ENCODE results near the gene DOCK7.

Gene DOCK7

DNA sequence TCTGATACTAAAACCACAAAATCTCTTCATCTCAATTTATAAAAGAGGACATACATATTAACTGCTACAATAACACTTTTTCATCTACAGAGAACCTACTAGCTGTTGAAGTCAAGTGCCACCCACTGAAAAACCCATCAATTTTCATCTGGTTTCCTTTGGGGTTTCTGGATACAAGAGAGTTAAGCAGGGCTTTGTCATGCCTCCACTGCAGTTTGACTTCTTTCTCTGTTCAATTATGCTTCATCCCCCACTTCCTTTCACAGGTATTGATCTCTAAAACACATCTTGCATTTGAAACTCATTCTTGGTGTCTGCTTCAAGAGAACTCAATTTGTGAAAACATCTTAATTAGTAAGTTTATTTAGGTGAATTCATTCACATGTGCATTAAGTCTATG is 151.3 kb downstream of the DOCK7 start:
- Histone ChIP-seq H3K4me3 (ENCODE audit: low read length) (no peak overlapping the region), H3K36me3 (ENCODE audit: control insufficient read depth, low read length) (no peaks in the 10 kb centered on the region), H3F3A (ENCODE audit: control insufficient read depth, insufficient read depth) (no peaks in the 10 kb centered on the region), H3K9me3 (ENCODE audit: control insufficient read depth, insufficient read depth, low read length) (no peaks in the 10 kb centered on the region), H3K4me1 (ENCODE audit: control insufficient read depth, low read length) (no peaks in the 10 kb centered on the region), H3K27me3 (ENCODE audit: control insufficient read depth, low read length) (no peaks in the 10 kb centered on the region), H4K20me1 (ENCODE audit: control insufficient read depth, insufficient read depth, low read depth, low read length) (no peaks in the 10 kb centered on the region), H3K4me2 (ENCODE audit: low read length) (no peak overlapping the region), H3K9me2 (replicated peaks; ENCODE audit: control insufficient read depth, low read length) (no peaks in the 10 kb centered on the region), H3K79me2 (ENCODE audit: control insufficient read depth, low read length) (no peaks in the 10 kb centered on the region), H3K27ac (ENCODE audit: low read depth, low read length) (no peak overlapping the region)
- TF ChIP-seq, protein P1, sequence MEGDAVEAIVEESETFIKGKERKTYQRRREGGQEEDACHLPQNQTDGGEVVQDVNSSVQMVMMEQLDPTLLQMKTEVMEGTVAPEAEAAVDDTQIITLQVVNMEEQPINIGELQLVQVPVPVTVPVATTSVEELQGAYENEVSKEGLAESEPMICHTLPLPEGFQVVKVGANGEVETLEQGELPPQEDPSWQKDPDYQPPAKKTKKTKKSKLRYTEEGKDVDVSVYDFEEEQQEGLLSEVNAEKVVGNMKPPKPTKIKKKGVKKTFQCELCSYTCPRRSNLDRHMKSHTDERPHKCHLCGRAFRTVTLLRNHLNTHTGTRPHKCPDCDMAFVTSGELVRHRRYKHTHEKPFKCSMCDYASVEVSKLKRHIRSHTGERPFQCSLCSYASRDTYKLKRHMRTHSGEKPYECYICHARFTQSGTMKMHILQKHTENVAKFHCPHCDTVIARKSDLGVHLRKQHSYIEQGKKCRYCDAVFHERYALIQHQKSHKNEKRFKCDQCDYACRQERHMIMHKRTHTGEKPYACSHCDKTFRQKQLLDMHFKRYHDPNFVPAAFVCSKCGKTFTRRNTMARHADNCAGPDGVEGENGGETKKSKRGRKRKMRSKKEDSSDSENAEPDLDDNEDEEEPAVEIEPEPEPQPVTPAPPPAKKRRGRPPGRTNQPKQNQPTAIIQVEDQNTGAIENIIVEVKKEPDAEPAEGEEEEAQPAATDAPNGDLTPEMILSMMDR (IDR thresholded peaks at IDR 0.05; ENCODE audit: low read depth, low read length, poor library complexity, severe bottlenecking): no peak
- TF ChIP-seq EZH2phosphoT487 (IDR thresholded peaks at IDR 0.05; ENCODE audit: borderline replicate concordance, low read length): no peak

DNA sequence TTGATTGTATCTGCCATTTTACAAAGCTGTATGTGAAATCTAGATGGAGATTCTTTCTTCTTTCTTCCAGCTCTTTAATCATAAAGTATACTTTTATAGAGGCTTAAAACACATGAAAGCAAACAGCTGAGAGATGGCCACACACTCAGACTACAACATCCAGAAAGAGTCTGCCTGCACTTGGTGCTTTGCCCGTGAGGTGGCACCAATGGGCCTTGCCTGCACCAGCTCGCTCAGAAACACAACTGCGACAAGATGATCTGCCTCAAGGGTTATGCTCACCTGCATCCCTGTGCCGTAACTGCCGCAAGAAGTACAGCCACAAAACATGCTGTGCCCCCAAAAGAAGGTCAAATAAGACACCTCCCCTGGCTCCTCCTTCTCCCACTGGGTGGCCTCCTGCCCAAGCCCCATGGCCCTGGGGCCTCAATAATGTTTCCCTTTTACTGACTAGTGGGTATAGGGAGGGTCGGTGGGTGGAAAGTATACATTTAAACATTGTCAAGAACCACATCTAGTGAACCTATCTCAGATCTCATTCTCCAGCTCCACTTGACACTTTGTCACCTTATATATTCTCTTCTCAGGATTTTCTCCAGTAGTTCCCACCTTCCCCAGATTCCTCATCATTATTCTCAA is 157.6 kb downstream of the DOCK7 start:
- Histone ChIP-seq H3K4me2 (ENCODE audit: low read length) (no peak overlapping the region), H3K4me1 (ENCODE audit: control insufficient read depth, low read length) (no peaks in the 10 kb centered on the region; the same call in 1 of the 2 replicates), H3K9me3 (ENCODE audit: control insufficient read depth, insufficient read depth, low read length) (no peaks in the 10 kb centered on the region), H4K20me1 (ENCODE audit: control insufficient read depth, insufficient read depth, low read depth, low read length) (no peaks in the 10 kb centered on the region), H3K36me3 (ENCODE audit: control insufficient read depth, low read length) (no peaks in the 10 kb centered on the region; the same call in 1 of the 2 replicates), H3K9me2 (replicated peaks; ENCODE audit: control insufficient read depth, low read length) (no peaks in the 10 kb centered on the region), H3K4me3 (ENCODE audit: low read length) (no peak overlapping the region), H3F3A (ENCODE audit: control insufficient read depth, insufficient read depth) (no peaks in the 10 kb centered on the region), H3K27me3 (ENCODE audit: control insufficient read depth, low read length) (no peaks in the 10 kb centered on the region), H3K27ac (ENCODE audit: low read depth, low read length) (no peak overlapping the region), H3K79me2 (ENCODE audit: control insufficient read depth, low read length) (no peaks in the 10 kb centered on the region)
- no peak for TF ChIP-seq EZH2phosphoT487 (IDR thresholded peaks at IDR 0.05; ENCODE audit: borderline replicate concordance, low read length)
- TF ChIP-seq, protein P1 (IDR thresholded peaks at IDR 0.05; ENCODE audit: low read depth, low read length, poor library complexity, severe bottlenecking): peak; percentile 78

DNA sequence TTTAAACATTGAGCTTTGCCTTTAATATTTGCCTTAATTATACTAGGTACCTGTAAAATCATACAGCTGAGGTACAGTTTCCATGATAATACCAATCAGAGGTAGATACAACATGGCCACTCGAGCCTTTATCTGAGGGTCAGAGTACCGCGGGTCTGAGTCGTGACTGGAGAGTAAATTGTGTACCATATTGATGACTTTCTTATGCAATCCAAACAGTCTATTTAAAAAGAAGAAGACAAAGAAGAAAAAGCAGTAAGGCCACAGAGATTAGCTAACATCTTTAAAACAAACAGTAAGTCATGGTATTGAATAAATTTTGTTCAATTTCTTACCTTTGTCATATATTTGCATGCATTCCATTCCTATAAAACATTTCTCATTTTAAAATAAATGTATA is 159.0 kb downstream of the DOCK7 start:
- H3K79me2 ChIP-seq (ENCODE audit: control insufficient read depth, low read length): no peaks in the 10 kb centered on the region
- H3K9me2 ChIP-seq (replicated peaks; ENCODE audit: control insufficient read depth, low read length): no peaks in the 10 kb centered on the region
- H3K27me3 ChIP-seq (ENCODE audit: control insufficient read depth, low read length): no peaks in the 10 kb centered on the region
- H4K20me1 ChIP-seq (ENCODE audit: control insufficient read depth, insufficient read depth, low read depth, low read length): no peaks in the 10 kb centered on the region
- no peaks in the 10 kb centered on the region; the same call in 1 of the 2 replicates for H3K4me1 ChIP-seq (ENCODE audit: control insufficient read depth, low read length)
- no peak overlapping the region for H3K4me2 ChIP-seq (ENCODE audit: low read length)
- no peak overlapping the region for H3K4me3 ChIP-seq (ENCODE audit: low read length)
- TF ChIP-seq, protein P1 (IDR thresholded peaks at IDR 0.05; ENCODE audit: low read depth, low read length, poor library complexity, severe bottlenecking): no peak
- no peak for TF ChIP-seq EZH2phosphoT487 (IDR thresholded peaks at IDR 0.05; ENCODE audit: borderline replicate concordance, low read length)
- H3K27ac ChIP-seq (ENCODE audit: low read depth, low read length): no peak overlapping the region
- no peaks in the 10 kb centered on the region; the same call in 1 of the 2 replicates for H3K36me3 ChIP-seq (ENCODE audit: control insufficient read depth, low read length)
- H3F3A ChIP-seq (ENCODE audit: control insufficient read depth, insufficient read depth): no peaks in the 10 kb centered on the region
- H3K9me3 ChIP-seq (ENCODE audit: control insufficient read depth, insufficient read depth, low read length): no peaks in the 10 kb centered on the region

Measured in DOHH2 (cell line).